DLD1 (cell line): ENCODE data around the gene GNAS-AS1.

Source experiments
- in situ Hi-C: cut with HindIII; loops from 2 replicates; pipeline ENCODE4 v1.10.0; 2017; ENCODE audit warnings: low sequenced_read_pairs

Gene GNAS-AS1

GRCh38 chr20:58863044-58863790, 12.5 kb upstream of the GNAS-AS1 start:
- in situ Hi-C loops = loop anchor here (25.0 kb wide), 1 partner anchor 599 kb away; no protein-coding TSS in a partner anchor

DNA sequence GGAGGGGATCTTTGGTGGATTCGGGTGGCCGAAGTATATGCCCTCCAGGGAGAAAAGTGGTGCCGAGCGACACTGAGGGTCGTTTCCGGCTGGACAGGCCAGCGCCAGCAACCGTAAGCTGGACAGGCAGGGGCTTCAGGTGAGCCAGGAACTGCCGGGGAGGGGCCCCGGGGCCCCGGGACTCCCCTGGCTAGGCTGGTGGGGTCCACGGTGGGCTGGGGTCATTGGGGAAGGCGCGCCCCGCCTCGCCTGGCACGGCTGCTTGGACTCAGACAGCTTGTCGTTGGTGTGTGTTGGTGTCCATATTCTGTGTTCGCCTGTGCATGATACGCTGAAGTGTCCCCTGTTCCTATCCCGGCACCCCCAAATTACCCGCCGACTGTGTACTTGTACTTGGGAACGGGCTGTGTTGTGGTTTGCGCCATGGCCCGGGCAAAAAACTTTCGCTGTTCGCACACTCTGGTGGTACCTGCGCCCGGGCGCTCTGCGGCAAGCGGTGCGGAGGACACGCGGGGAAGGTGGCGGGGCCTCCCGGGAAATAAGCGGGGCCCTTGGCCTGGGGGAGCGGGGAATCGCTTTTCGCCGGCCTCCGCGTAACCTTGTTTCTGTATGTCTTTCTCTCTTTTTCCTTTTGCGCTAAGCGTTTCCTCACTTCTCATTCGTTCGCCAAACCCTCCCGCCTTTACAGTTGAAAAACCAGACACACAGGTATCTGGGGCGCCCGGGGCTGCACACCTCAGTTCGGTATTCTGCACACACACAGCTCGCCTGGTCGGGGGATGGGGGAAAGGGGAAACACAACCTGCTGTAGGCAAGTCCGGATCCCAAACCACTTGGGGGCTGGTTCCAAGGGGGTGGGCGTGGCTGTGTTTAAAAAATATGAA, 5.0 kb upstream of the GNAS-AS1 start:
- in situ Hi-C loops = loop anchor here (25.0 kb wide), 1 partner anchor 607 kb away; no protein-coding TSS in a partner anchor

GRCh38 chr20:58854638-58855471, 4.2 kb upstream of the GNAS-AS1 start:
- in situ Hi-C loops = loop anchor here (25.0 kb wide), 1 partner anchor 607 kb away; no protein-coding TSS in a partner anchor

GRCh38 chr20:58853976-58854637, 3.4 kb upstream of the GNAS-AS1 start:
- in situ Hi-C loops = loop anchor here (25.0 kb wide), 1 partner anchor 608 kb away; no protein-coding TSS in a partner anchor

DNA sequence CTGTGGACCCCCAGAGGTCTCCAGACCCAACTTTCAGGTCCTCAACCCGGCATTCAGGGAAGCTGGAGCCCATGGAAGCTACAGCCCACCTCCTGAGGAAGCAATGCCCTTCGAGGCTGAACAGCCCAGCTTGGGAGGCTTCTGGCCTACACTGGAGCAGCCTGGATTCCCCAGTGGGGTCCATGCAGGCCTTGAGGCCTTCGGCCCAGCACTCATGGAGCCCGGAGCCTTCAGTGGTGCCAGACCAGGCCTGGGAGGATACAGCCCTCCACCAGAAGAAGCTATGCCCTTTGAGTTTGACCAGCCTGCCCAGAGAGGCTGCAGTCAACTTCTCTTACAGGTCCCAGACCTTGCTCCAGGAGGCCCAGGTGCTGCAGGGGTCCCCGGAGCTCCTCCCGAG, 2.8 kb upstream of the GNAS-AS1 start:
- in situ Hi-C loops = loop anchor here (25.0 kb wide), 1 partner anchor 609 kb away; no protein-coding TSS in a partner anchor

DNA sequence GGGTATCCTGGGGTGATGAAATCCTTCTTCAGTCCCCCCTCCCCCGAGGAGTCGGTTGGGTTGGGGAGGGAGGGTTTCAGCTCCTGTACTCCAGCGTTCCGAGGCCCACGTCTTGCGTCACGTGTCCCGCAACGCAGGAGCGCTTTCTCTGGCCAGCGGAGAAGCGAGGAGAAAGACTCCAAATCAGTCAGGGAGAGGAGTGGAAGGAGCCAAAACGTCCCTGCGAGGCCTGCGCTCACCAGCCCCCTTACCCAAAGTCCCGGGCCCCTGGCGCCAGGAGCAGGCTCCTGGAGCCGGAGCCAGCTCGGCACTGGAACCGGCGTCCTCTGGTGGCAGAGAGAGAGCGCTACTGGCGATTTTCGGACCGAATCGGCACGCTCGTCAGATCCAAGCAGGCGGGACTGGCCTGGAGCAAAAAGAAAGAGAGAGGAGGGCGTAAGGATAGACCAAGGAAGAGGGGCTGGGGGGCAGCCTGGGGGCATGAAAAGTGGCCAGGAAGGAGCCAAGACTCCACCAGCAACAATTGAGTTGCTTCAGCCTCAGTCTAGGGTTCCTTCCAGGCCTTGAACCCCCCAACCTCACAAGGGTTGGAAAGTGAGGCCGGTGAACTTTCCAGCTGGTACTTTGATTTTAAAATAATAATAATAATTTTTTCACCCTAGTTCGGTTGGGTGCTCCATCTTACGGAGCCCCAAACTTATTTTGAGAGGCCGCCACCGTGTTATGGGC, 2.0 kb upstream of the GNAS-AS1 start, which contains the start of gene GNAS:
Gene GNAS (plus strand): TSS at position 174 of the 729 bp plus-strand sequence.
- in situ Hi-C loops = loop anchor here (25.0 kb wide), 1 partner anchor 610 kb away; no protein-coding TSS in a partner anchor

- in situ Hi-C loops = loop anchor here (25.0 kb wide), 1 partner anchor 610 kb away; no protein-coding TSS in a partner anchor
These were observed 1.3 kb upstream of the GNAS-AS1 start for GRCh38 chr20:58851969-58852458.

- in situ Hi-C loops = loop anchor here (25.0 kb wide), 1 partner anchor 611 kb away; no protein-coding TSS in a partner anchor
These were observed 693 bp upstream of the GNAS-AS1 start for GRCh38 chr20:58851221-58851968.

DNA sequence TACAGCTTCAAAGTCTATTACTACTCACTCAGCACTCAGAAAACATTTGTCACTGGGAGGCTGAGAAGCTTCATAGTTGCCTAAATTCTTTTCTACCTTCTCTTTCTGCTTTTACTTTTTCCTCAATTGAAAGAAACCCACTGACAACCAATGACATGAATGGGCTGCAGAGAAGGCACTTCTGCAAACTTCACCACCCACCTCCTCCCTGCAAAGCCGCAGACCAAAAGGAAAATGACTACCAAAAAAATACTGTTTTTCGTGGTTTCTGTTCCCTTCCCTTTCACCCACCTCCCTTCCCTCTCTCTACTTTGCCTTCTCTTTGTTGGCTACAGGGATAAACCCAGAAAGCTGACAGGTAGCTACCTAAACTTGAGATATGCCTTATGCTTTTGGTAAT, 3.2 kb downstream of the GNAS-AS1 start:
- in situ Hi-C loops = no loop called here

GRCh38 chr20:58845706-58846105, 5.0 kb downstream of the GNAS-AS1 start:
- in situ Hi-C loops = no loop called here

GRCh38 chr20:58843128-58843556, 7.6 kb downstream of the GNAS-AS1 start:
- in situ Hi-C loops = no loop called here

DNA sequence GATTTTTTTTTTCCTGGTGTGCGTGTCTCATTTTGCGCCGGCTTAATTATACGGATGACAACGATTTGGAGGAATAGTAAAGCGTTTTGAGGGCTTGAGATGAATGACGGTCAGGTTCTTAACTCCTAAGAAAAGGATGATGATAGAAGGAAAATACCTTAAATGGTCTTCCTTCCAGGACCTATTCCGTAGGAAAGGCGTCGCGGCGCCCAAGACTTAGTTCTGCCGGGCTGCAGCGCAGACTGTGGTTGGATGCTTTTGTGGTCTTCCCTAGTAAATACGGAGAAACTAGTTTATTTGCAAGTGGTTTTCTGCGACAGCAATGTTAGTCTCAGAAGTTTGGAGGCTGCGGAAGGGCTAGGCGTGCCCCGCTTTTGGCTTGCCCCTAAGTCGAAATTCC, 8.4 kb downstream of the GNAS-AS1 start:
- in situ Hi-C loops = no loop called here

DNA sequence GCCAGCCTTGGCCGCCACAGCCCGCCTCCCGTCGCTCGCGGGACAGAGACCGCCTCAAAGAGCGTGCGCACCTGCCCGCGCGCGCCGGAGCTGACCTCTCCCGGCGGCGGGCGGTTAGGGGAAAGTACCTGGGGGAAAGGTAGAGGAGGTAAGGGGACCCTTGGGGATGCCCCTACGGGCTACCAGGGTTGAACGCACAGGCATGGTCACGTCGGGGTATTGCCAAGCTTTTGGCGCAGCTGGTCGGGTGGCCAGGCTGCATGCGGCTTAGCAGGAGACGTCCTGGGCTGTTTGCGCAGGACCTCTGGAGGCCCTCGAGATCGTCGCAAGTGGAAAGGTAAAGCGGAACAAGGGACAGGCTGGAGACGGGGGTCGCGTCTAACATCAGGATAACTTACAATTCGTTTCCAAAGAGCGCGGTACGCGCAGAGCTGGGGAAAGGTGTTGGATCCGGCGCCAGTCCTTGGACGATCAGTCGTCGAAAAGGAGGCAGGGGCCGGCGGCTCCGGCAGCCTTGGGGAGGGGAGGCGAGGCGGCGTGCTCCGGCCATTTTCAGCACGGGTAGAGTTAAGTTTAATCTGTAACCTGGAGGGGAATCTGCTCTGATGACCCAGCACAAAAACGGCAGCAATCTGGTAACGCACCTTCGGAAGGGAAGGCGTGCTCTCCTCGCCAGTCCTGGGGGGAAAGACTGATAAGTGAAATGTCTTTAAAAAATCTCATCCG, 9.0 kb downstream of the GNAS-AS1 start:
- in situ Hi-C loops = no loop called here

- in situ Hi-C loops = no loop called here
These were observed 9.7 kb downstream of the GNAS-AS1 start for GRCh38 chr20:58840816-58841538.

GRCh38 chr20:58839991-58840747, 10.5 kb downstream of the GNAS-AS1 start:
- in situ Hi-C loops = no loop called here

GRCh38 chr20:58839474-58839874, 11.2 kb downstream of the GNAS-AS1 start:
- in situ Hi-C loops = no loop called here
